ENCODE measurements around the gene SLC35B4. TPM values are rescaled to one million over a fixed set of nuclear protein-coding genes. Genes with fewer than 3 reads are reported as not detected.
A peak's percentile ranks its signal among the peaks of the same experiment; 100 is the strongest.

The SLC35B4 gene
- total RNA-seq, 4 donors from 2014 or later: 3.7 to 8.6 (median 7.0) TPM

DNA sequence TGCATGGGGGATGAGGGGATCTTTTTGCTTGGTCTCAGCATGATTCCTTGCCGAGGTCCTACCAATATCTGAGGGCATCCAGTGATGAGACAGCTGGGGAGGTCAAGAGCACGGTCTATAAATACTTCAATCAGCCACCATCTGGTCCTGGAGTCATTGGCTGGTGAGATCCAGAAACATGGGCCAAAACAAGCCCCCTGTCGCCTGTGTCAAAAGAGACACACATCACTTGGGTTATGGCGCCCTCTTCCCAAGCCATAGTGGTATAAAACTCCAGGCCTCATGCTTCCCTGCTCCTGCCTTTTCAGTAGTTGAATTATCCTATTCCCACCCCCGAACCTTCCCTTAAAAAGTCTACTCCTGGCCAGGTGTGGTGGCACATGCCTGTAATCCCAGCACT is 60.9 kb downstream of the SLC35B4 start:
- H3K27ac ChIP-seq: no peak overlapping the region
- intact Hi-C loops (cut with DNase I): no loop called here
- H3K27me3 ChIP-seq: no peaks in the 10 kb centered on the region
- no peaks in the 10 kb centered on the region for H3K9me3 ChIP-seq
- DNase-seq: no peak
- no peaks in the 10 kb centered on the region for H3K4me1 ChIP-seq
- H3K36me3 ChIP-seq: no peaks in the 10 kb centered on the region
- 71 to 73% methylated on average over 4 of the region's 5 CpGs for WGBS, 2 donors
- no peak for TF ChIP-seq POLR2A (IDR thresholded peaks at IDR 0.05)
- TF ChIP-seq, protein P1, sequence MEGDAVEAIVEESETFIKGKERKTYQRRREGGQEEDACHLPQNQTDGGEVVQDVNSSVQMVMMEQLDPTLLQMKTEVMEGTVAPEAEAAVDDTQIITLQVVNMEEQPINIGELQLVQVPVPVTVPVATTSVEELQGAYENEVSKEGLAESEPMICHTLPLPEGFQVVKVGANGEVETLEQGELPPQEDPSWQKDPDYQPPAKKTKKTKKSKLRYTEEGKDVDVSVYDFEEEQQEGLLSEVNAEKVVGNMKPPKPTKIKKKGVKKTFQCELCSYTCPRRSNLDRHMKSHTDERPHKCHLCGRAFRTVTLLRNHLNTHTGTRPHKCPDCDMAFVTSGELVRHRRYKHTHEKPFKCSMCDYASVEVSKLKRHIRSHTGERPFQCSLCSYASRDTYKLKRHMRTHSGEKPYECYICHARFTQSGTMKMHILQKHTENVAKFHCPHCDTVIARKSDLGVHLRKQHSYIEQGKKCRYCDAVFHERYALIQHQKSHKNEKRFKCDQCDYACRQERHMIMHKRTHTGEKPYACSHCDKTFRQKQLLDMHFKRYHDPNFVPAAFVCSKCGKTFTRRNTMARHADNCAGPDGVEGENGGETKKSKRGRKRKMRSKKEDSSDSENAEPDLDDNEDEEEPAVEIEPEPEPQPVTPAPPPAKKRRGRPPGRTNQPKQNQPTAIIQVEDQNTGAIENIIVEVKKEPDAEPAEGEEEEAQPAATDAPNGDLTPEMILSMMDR (IDR thresholded peaks at IDR 0.05): no peak
- no peak overlapping the region for H3K4me3 ChIP-seq

DNA sequence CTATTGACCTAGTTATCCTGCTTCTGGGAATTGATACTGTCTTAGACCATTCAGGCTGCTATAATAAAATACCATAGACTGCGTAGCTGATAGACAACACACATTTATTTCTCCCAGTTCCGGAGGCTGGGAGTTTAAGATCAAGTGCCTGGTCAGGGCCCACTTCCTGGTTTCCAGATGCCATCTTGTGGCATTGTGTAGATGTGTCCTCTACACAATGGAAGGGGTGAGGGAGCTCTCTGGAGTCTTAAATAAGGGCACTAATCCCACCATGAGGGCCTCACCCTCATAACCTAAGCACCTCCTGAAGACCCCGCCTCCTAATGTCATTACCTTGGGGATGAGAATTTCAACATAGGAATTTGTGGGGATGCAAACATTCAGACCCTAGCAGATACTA is 62.4 kb downstream of the SLC35B4 start:
- no peak for TF ChIP-seq POLR2A (IDR thresholded peaks at IDR 0.05)
- TF ChIP-seq, protein P1 (IDR thresholded peaks at IDR 0.05): peak in 1 of 6 experiments; percentile 17

DNA sequence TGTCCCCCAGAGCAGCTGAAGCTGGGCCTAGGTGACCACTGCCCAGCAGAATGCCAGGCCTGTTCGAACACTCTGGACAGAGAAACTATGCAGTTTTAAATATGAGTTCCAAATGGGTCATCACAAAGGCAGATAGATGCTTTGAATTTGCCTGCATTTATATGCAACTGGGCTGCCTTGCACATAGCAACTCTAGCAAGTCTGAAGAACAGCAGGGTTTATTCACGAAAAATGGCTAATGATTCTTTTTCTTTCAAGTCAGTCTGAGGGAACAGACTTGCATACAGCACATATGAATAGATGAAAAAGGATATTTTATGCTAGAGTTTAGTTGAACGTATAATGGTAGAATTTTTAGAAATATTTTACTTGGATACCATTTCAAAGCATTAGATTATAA is 68.5 kb downstream of the SLC35B4 start:
- intact Hi-C loops (cut with DNase I): no loop called here
- H3K27me3 ChIP-seq: peaks cover 0 to 2% (median 0%) of the 10 kb centered on the region in 4 donors
- TF ChIP-seq, protein P1 (IDR thresholded peaks at IDR 0.05): no peak
- TF ChIP-seq POLR2A (IDR thresholded peaks at IDR 0.05): no peak
- DNase-seq: no peak
- no peaks in the 10 kb centered on the region for H3K4me1 ChIP-seq
- WGBS, 2 donors: 79 to 85% methylated on average over 3 of the region's 3 CpGs
- no peaks in the 10 kb centered on the region for H3K9me3 ChIP-seq
- H3K4me3 ChIP-seq: no peak overlapping the region
- no peaks in the 10 kb centered on the region for H3K36me3 ChIP-seq
- no peak overlapping the region for H3K27ac ChIP-seq

More for the DNA sequence above, 62.4 kb downstream of the SLC35B4 start:
- H3K36me3 ChIP-seq: no peaks in the 10 kb centered on the region
- H3K27me3 ChIP-seq: no peaks in the 10 kb centered on the region
- H3K27ac ChIP-seq: no peak overlapping the region
- WGBS, 2 donors: 93 to 94% methylated on average over 3 of the region's 3 CpGs
- no peaks in the 10 kb centered on the region for H3K9me3 ChIP-seq
- H3K4me3 ChIP-seq: no peak overlapping the region
- H3K4me1 ChIP-seq: no peaks in the 10 kb centered on the region
- DNase-seq: no peak
- intact Hi-C loops (cut with DNase I): no loop called here

DNA sequence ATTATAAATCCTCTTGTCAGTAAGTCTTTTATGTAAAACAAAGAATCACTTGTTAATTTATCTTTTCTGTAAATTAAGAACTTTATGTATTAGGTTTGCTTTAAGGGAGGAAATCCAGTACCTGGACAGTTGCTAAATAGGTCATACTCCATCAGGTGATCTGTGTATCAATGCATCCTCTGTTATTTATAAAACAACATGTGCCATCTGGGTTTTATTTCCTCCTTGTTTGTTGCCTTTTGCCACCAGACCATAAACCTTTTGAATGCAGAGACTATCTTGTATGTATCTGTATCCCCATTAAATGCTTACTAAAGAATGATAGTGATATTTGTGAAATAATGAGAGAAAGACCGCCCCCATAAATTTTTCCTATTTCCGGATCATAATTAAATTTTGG is 70.0 kb downstream of the SLC35B4 start:
- Histone ChIP-seq H3K27me3 (peaks cover 0 to 2% (median 0%) of the 10 kb centered on the region in 4 donors), H3K9me3 (no peaks in the 10 kb centered on the region), H3K4me3 (no peak overlapping the region), H3K27ac (no peak overlapping the region), H3K4me1 (no peaks in the 10 kb centered on the region), H3K36me3 (no peaks in the 10 kb centered on the region)
- TF ChIP-seq, protein P1 (IDR thresholded peaks at IDR 0.05): no peak
- TF ChIP-seq POLR2A (IDR thresholded peaks at IDR 0.05): no peak
- 47 to 68% methylated on average over 2 of the region's 2 CpGs for WGBS, 2 donors
- intact Hi-C loops (cut with DNase I): no loop called here
- DNase-seq: no peak

DNA sequence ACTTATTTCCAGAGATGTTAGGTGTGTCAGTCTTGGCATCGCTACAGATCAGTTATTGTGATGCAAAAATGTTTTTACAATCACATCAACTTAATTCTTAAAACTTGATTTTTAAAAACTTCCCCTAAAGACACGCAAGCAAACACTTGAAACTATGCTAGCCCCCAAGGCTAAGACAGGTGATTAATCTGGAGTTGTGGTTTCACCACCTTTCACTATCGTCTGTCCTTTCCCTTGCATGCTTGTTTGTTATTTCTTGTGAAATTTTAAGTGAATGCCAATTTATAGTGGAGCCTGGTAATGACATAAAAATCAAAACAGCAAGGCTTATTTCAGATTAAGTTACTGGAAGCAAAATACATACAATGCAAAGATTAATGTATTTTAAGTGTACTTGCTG is 70.4 kb downstream of the SLC35B4 start:
- no peak for DNase-seq
- no peaks in the 10 kb centered on the region for H3K36me3 ChIP-seq
- no peak for TF ChIP-seq POLR2A (IDR thresholded peaks at IDR 0.05)
- TF ChIP-seq, protein P1 (IDR thresholded peaks at IDR 0.05): no peak
- intact Hi-C loops (cut with DNase I): no loop called here
- H3K4me1 ChIP-seq: no peaks in the 10 kb centered on the region
- H3K27me3 ChIP-seq: peaks cover 0 to 2% (median 0%) of the 10 kb centered on the region in 4 donors
- H3K27ac ChIP-seq: no peak overlapping the region
- H3K4me3 ChIP-seq: no peak overlapping the region
- 22% methylated on average over 3 of the region's 3 CpGs for WGBS, 2 donors
- H3K9me3 ChIP-seq: no peaks in the 10 kb centered on the region
